Breast epithelium (tissue), 3 donors: ENCODE results near the gene DPEP3.

Experiments used
- CTCF ChIP-seq, 3 donors: fragments of 450-650 bp; IDR thresholded peaks; one replicate each; pipeline ENCODE4 v1.5.1; 2016 to 2017; ENCODE audit warnings: antibody characterized with exemption in 3 of 3, mild to moderate bottlenecking in 3 of 3, moderate library complexity in 3 of 3
- POLR2AphosphoS5 ChIP-seq, 3 donors: sonication (generic); formaldehyde crosslinking; IDR thresholded peaks; one replicate each; pipeline ENCODE4 v1.6.1; 2017; ENCODE audit warnings: antibody characterized with exemption in 3 of 3

DNA sequence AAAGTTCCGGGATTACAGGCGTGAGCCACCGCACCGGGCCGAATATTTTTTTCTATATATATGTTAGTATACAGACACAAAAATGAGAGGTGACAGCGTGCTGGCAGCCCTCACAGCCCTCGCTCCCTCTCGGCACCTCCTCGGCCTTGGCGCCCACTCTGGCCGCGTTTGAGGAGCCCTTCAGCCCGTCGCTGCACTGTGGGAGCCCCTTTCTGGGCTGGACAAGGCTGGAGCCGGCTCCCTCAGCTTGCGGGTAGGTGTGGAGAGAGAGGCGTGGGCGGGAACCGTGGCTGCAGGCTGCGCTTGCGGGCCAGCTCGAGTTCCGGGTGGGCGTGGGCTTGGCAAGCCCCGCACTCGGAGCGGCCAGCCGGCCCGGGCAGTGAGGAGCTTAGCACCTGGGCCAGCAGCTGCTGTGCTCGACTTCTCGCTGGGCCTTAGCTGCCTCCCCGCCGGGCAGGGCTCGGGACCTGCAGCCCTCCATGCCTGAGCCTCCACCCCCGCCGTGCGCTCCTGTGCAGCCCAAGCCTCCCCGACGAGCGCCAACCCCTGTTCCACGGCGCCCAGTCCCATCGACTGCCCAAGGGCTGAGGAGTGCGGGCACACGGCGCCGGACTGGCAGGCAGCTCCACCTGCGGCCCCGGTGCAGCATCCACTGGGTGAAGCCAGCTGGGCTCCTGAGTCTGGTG, 1.9 kb upstream of the DPEP3 start:
- TF ChIP-seq CTCF (IDR thresholded peaks at IDR 0.05) (no peak), POLR2AphosphoS5 (IDR thresholded peaks at IDR 0.05) (no peak)
